Measurements from ENCODE around the gene RORC. TPM values are rescaled to one million over a fixed set of nuclear protein-coding genes. Genes with fewer than 3 reads are reported as not detected.

Gene RORC
- total RNA-seq, 2 experiments from 2014 or later, result 1.3 to 1.5 TPM

DNA sequence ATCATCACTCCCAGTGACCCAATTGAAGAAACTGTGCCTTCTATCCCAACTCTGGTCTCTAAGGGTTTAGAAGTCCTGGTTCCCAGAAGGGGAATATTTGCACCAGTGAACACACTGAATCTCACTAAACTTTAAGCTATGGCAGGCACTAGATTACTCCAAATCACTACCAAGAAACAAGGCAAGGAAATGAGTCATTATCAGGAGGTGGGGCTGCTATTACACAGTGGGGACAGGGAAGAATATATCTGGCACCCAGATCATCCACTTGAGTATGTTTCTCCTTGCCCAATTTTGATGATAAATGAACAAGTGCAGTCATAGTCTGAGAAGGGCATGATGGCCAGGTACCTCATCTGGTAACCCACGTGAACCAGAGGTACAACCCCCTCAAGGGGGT, 75.3 kb downstream of the RORC start:
- peak overlapping the region; percentile 77 for H3K27ac Mint-ChIP-seq
- ChIA-PET CTCF (interaction anchor here (1.0 to 1.1 kb wide), 2 partner anchors 80 to 147 kb away, joined by 3 to 4 read pairs; no protein-coding TSS in a partner anchor), POLR2A (interaction anchor here (0.9 to 1.2 kb wide), 3 partner anchors 13 to 77 kb away, joined by 3 read pairs; no protein-coding TSS in a partner anchor)
- TF ChIP-seq, protein P1, sequence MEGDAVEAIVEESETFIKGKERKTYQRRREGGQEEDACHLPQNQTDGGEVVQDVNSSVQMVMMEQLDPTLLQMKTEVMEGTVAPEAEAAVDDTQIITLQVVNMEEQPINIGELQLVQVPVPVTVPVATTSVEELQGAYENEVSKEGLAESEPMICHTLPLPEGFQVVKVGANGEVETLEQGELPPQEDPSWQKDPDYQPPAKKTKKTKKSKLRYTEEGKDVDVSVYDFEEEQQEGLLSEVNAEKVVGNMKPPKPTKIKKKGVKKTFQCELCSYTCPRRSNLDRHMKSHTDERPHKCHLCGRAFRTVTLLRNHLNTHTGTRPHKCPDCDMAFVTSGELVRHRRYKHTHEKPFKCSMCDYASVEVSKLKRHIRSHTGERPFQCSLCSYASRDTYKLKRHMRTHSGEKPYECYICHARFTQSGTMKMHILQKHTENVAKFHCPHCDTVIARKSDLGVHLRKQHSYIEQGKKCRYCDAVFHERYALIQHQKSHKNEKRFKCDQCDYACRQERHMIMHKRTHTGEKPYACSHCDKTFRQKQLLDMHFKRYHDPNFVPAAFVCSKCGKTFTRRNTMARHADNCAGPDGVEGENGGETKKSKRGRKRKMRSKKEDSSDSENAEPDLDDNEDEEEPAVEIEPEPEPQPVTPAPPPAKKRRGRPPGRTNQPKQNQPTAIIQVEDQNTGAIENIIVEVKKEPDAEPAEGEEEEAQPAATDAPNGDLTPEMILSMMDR (IDR thresholded peaks at IDR 0.05), result no peak
- DNase-seq (no peak), ATAC-seq (peak; percentile 91)
- H3K9me3 Mint-ChIP-seq, result no peaks in the 10 kb centered on the region
- intact Hi-C loops (cut with micrococcal nuclease), result no loop called here
- peaks cover 28% of the 10 kb centered on the region for H3K36me3 Mint-ChIP-seq (ENCODE audit: low read depth)
- H3K27me3 Mint-ChIP-seq, result no peaks in the 10 kb centered on the region
- H3K4me1 Mint-ChIP-seq (ENCODE audit: low read depth), result peaks cover 12% of the 10 kb centered on the region
- H3K4me3 Mint-ChIP-seq, result no peak overlapping the region

Other genes with a start within 250 kb of the RORC start
- gene SNX27, start 219.8 kb downstream of the RORC start, total RNA-seq, result 10 to 100 TPM; 27.2 to 29.5 TPM
- gene CELF3, start 115.0 kb downstream of the RORC start, total RNA-seq, result not detected
- gene RIIAD1, start 110.3 kb downstream of the RORC start, total RNA-seq, result not detected
- 100 to 1,000 TPM; 121 to 141 TPM for gene MRPL9, start 68.3 kb downstream of the RORC start, total RNA-seq
- 10 to 100 TPM in 1 of 2 experiments, 1 to 10 TPM in 1; 9.7 to 10.5 TPM for gene TDRKH, start 41.3 kb downstream of the RORC start, total RNA-seq
- gene LINGO4, start 26.4 kb downstream of the RORC start, total RNA-seq, result not detected
- 1 to 10 TPM; 1.3 to 1.6 TPM for gene C2CD4D, start 8.0 kb upstream of the RORC start, total RNA-seq
- not detected for gene THEM5, start 21.9 kb upstream of the RORC start, total RNA-seq
- gene THEM4, start 77.7 kb upstream of the RORC start, total RNA-seq, result 10 to 100 TPM; 19.9 to 22.0 TPM
- 100 to 1,000 TPM; 208 to 220 TPM for gene S100A10, start 162.1 kb upstream of the RORC start, total RNA-seq
- gene S100A11, start 205.2 kb upstream of the RORC start, total RNA-seq, result 100 to 1,000 TPM; 131 to 144 TPM

Measured in activated CD8-positive, alpha-beta T cell treated with anti-CD3 and anti-CD28 coated beads for 36 hours (primary cell).